IPS-20b (cell line): ENCODE data around the gene URI1.
"Not testable (repeated sequence)": the region's sequence is repeated elsewhere in the genome, so short reads cannot be mapped to it uniquely, and the experiment has no call there.

Experiments used
- H3K27ac ChIP-seq: one replicate; pipeline ENCODE4 v1.5.1; 2013; ENCODE audit warnings: low read length
- H3K27me3 ChIP-seq: 2 replicates; pipeline ENCODE4 v1.6.1; 2013; ENCODE audit warnings: mild to moderate bottlenecking, low read length, inconsistent platforms; ENCODE audit not compliant: insufficient read depth
- H3K36me3 ChIP-seq: 2 replicates; pipeline ENCODE4 v1.6.1; 2013; ENCODE audit warnings: low read depth, mild to moderate bottlenecking, inconsistent platforms, low read length, moderate library complexity; ENCODE audit not compliant: insufficient read depth
- H3K4me1 ChIP-seq: 2 replicates; pipeline ENCODE4 v1.6.1; 2013; ENCODE audit warnings: mild to moderate bottlenecking, control low read depth, inconsistent platforms, low read length, moderate library complexity; ENCODE audit not compliant: insufficient read depth
- H3K4me3 ChIP-seq: 2 replicates; pipeline ENCODE4 v1.5.1; 2013; ENCODE audit warnings: mild to moderate bottlenecking, low read length, inconsistent platforms
- H3K9ac ChIP-seq: 2 replicates; pipeline ENCODE4 v1.6.1; 2013; ENCODE audit warnings: low read depth, mild to moderate bottlenecking, inconsistent platforms, low read length, moderate library complexity
- H3K9me3 ChIP-seq: 2 replicates; pipeline ENCODE4 v1.6.1; 2013; ENCODE audit warnings: mild to moderate bottlenecking, low read depth, low read length, inconsistent platforms; ENCODE audit not compliant: insufficient read depth

The URI1 gene, protein sequence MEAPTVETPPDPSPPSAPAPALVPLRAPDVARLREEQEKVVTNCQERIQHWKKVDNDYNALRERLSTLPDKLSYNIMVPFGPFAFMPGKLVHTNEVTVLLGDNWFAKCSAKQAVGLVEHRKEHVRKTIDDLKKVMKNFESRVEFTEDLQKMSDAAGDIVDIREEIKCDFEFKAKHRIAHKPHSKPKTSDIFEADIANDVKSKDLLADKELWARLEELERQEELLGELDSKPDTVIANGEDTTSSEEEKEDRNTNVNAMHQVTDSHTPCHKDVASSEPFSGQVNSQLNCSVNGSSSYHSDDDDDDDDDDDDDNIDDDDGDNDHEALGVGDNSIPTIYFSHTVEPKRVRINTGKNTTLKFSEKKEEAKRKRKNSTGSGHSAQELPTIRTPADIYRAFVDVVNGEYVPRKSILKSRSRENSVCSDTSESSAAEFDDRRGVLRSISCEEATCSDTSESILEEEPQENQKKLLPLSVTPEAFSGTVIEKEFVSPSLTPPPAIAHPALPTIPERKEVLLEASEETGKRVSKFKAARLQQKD

DNA sequence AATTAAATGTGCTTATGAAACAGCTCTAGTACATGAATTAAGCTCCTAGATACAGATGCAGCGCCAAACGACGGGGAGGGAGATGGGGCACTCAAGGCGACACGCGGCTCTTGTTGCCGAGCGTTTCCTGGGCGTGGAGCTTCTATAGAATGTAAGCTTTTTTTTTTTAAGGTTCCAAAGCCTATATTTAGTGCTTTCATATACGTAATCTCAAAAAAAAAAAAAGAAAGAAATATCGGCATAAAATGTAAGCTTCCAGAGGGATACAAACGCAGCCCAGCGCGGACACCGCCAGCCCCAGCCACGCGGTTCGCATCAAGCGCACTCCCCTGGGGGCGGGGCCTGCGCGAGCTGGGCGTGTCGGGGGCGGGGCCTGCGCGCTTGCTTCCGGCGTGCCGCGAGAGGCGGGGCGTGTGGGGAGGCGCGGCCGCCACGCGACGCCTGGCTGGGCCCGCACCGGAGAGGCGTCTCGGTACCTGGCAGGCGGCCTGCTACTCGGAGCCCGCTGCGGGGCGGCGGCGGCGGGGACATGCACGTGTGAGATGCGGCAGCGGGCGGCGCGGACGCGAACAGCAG, at the start of gene URI1:
TSS of gene URI1 (plus strand) at position 412 of the 576 bp plus-strand sequence. CDS start 309 bp downstream, outside the sequence.
- H3K9ac ChIP-seq: peak within 1 kb of the TSS; percentile 91
- H3K9me3 ChIP-seq: no peaks in the 10 kb centered on the region
- no peak within 1 kb of the TSS for H3K27ac ChIP-seq
- H3K4me1 ChIP-seq: peaks cover 11% of the 10 kb centered on the region; the same call in 1 of the 2 replicates
- peaks cover 13% of the 10 kb centered on the region for H3K27me3 ChIP-seq
- H3K4me3 ChIP-seq: peak within 1 kb of the TSS; percentile 96
- no peaks in the 10 kb centered on the region for H3K36me3 ChIP-seq

DNA sequence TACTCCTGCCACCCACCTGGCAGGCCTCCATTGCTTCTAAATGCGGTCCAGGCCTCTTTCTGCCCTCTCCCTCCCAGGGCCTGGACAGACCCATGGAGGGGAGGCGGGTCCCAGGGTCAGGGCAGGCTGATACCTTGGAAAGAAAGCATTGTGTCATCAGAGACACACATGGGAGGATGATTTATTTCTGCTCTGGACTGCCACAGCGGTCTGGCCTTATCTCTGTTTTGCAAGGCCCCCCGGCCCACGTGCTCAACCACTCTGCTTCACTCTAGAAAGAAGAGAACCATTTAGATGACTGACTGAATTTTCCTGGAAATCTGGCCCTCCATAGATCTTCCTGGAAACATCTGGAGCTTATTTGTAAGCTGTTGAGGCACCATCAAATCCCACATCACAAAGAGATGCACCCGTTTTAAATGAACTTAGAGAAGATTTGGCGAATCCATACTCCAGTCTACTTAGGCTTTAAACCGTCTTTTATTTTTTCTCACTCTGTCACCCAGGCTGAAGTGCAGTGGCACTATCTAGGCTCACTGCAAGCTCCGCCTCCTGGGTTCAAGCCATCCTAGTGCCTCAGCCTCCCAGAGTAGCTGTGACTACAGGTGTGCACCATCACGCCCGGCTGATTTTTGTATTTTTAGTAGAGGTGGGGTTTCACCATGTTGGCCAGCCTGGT, 48.3 kb upstream of the URI1 start:
- no peaks in the 10 kb centered on the region for H3K9me3 ChIP-seq
- no peaks in the 10 kb centered on the region for H3K36me3 ChIP-seq
- H3K27me3 ChIP-seq: no peaks in the 10 kb centered on the region
- no peak overlapping the region for H3K4me3 ChIP-seq
- H3K4me1 ChIP-seq: no peaks in the 10 kb centered on the region
- H3K9ac ChIP-seq: no peak overlapping the region
- no peak overlapping the region for H3K27ac ChIP-seq

DNA sequence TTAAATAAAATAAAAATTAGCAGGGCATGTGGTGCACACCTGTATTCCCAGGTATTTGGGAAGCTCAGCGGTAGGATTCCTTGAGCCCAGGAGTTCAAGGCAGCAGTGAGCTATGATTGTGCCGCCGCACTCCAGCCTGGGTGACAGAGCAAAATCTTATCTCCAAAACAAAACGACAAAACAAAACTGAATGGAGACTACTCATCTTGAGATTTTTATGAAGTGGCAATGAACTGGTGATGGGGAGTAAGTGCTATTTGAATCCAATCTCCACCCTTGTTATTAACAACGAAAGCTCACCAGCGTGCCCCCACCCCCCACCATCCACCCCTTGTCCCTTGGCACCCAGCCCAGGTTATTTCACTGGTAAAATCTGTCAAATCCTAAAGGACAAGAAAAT, 45.2 kb upstream of the URI1 start:
- Histone ChIP-seq H3K9ac (no peak overlapping the region), H3K27ac (no peak overlapping the region), H3K36me3 (no peaks in the 10 kb centered on the region), H3K27me3 (no peaks in the 10 kb centered on the region), H3K4me3 (no peak overlapping the region), H3K4me1 (no peaks in the 10 kb centered on the region), H3K9me3 (no peaks in the 10 kb centered on the region)

DNA sequence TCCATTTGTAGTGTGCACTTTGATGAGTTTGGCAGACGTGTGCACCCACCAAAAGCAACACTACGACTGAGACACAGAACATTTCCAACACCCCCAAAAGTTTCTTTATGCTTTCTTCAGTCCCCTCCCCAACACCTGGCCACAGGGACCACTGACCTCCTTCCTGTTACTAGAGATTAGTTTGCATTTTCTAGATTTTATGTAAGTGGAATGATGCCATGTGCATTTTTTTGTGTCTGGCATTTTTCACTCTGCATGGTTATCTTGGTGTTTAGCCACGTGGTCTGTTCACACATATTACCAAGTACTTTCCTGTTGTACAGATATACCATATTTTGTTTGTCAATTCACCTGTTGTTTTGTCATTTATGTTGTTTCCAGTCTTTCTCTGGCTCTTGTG, 44.6 kb upstream of the URI1 start:
- Histone ChIP-seq H3K9me3 (no peaks in the 10 kb centered on the region), H3K9ac (no peak overlapping the region), H3K36me3 (no peaks in the 10 kb centered on the region), H3K4me3 (no peak overlapping the region), H3K27ac (no peak overlapping the region), H3K27me3 (no peaks in the 10 kb centered on the region), H3K4me1 (no peaks in the 10 kb centered on the region)

DNA sequence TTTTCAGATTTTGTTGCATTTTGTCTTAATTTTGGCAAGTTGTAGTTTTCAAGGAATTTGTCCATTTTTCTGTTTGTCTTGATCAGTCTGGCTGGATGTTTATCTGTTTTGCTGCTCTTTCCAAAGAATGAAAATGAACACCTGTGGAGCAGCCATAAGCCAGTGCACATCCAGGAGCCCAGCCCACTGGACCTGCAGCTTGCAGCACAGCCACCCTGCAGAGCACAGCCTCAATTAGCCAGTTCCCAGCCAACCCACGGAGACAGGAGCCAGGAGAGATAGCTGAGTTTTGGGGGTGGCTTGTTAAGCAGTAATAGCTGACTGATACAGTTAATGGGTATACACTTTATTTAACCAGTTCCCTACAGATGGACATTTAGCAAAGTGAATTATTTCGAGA, 38.0 kb upstream of the URI1 start:
- Histone ChIP-seq H3K27ac (no peak overlapping the region), H3K4me3 (no peak overlapping the region), H3K9ac (no peak overlapping the region), H3K4me1 (no peaks in the 10 kb centered on the region), H3K9me3 (no peaks in the 10 kb centered on the region; the same call in 1 of the 2 replicates), H3K27me3 (no peaks in the 10 kb centered on the region), H3K36me3 (no peaks in the 10 kb centered on the region)

DNA sequence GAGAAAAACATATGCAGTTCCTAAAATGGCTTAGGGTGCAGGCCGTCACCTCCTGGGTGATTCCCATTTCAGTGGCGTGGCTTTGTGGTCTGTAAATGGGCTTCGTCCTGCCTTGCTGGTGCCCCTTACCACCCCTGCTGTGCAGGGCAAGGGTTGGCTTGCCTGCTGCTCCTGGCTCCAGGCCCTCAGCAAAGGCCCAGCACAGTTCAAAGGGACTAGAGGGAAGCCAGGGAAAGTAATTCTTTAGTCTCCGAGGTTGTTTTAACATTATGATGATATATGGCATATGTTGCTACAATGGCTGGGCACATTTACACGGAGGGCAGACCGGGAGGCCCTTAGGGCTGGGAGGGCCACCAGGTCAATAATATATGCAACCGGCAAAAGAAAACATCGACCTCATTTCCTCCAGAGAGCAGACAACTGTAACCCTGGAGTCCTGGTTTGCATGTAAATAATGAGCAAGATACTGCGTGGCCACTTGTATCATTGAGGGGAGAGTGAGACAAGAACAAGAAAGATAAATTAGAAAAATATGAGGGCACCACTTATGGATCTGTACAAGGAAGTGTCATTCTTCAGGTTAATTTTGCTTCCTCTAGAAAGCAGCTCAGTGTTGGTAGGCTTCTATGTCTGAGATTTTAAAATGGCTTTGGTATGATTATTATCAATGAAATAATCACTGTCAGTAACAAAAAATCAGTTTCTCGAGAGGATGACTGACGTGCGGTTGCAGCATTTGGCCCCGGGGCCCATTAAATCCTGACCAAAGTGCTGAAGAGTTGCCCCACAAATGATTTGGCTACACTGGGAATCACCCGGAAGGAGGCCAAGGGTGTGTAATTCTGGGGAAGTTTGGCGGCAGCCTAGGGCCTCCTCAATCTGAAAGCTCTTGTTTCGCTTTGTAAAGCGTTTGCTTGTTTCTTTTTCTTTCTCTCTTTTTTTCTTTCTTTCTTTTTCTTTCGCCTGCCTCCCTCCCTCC, 32.8 kb upstream of the URI1 start:
- Histone ChIP-seq H3K9ac (no peak overlapping the region), H3K36me3 (no peaks in the 10 kb centered on the region)

DNA sequence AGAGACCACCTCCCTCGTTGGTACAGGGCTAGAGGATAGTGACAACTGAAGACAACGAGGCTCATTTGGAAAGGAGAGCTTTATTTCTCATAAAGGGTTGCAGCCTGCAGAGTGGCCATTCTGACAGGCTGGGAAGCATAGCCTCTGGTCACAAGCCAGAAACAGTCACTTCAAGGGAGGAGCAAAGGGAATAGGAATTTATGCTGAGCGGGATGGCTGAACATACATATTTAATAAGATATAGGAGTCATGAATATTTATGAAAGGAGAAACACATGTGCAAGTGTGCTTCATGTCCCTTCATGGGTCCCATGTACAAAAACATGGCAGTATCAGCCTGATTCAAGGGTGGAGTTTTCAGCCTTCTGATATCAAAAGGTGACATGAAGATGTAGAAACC, 27.1 kb upstream of the URI1 start:
- no peak overlapping the region for H3K4me3 ChIP-seq
- H3K27ac ChIP-seq: no peak overlapping the region
- H3K4me1 ChIP-seq: no peaks in the 10 kb centered on the region
- H3K9ac ChIP-seq: no peak overlapping the region
- no peaks in the 10 kb centered on the region for H3K9me3 ChIP-seq
- no peaks in the 10 kb centered on the region for H3K36me3 ChIP-seq
- H3K27me3 ChIP-seq: no peaks in the 10 kb centered on the region

More for the DNA sequence above, 32.8 kb upstream of the URI1 start:
- no peak overlapping the region for H3K4me3 ChIP-seq
- H3K27ac ChIP-seq: no peak overlapping the region
- no peaks in the 10 kb centered on the region for H3K27me3 ChIP-seq
- no peaks in the 10 kb centered on the region for H3K4me1 ChIP-seq
- H3K9me3 ChIP-seq: no peaks in the 10 kb centered on the region; the same call in 1 of the 2 replicates

DNA sequence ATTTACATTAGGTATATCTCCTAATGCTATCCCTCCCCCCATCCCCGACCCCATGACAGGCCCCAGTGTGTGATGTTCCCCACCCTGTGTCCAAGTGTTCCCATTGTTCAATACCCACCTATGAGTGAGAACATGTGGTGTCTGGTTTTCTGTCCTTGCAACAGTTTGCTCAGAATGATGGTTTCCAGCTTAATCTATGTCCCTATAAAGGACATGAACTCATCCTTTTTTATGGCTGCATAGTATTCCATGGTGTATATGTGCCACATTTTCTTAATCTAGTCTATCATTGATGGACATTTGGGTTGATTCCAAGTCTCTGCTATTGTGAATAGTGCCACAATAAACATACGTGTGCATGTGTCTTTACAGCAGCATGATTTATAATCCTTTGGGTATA, 26.2 kb upstream of the URI1 start:
- H3K9me3 ChIP-seq, H3K4me1 ChIP-seq, H3K4me3 ChIP-seq, H3K9ac ChIP-seq, H3K36me3 ChIP-seq, H3K27ac ChIP-seq, H3K27me3 ChIP-seq: not testable (repeated sequence)

DNA sequence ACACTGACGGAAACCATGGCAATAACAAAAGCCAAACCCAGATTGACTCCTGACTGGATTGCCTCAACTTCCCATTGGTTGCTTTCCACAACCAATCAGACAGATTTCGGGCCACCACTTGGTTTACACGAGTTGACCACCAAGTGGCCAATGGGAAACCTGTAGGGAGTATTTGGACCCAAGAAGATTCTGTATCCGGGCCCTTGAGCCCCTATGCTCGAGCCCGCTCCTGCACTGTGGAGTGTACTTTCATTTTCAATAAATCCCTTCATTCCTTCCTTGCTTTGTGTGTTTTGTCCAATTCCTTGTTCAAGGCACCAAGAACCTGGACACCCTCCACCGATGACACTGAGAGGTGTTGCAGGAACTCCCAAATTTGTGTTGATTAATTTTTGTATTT, 24.1 kb upstream of the URI1 start:
- Histone ChIP-seq H3K27me3 (no peaks in the 10 kb centered on the region), H3K27ac (no peak overlapping the region), H3K4me1 (no peaks in the 10 kb centered on the region), H3K9ac (no peak overlapping the region), H3K4me3 (no peak overlapping the region), H3K36me3 (no peaks in the 10 kb centered on the region), H3K9me3 (no peaks in the 10 kb centered on the region)

DNA sequence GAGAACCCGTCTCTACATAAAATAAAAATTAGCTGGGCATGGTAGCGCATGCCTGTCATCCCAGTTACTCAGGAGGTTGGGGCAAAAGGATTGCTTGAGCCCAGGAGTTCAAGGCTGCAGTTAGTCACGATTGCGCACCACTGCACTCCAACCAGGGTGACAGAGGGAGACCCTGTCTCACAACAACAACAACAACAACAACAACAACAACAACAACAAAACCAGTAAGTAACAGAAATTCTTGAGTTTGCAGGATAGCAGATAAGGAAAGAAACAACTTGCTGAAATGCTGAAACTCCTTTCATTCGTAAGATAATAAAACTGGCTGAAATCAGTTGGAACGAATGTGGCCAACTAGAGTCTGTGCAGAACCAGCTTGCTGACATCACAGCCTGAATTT, 23.1 kb upstream of the URI1 start:
- H3K36me3 ChIP-seq: no peaks in the 10 kb centered on the region
- H3K4me3 ChIP-seq: no peak overlapping the region
- H3K27ac ChIP-seq: no peak overlapping the region
- H3K9me3 ChIP-seq: no peaks in the 10 kb centered on the region
- no peaks in the 10 kb centered on the region for H3K27me3 ChIP-seq
- no peak overlapping the region for H3K9ac ChIP-seq
- no peaks in the 10 kb centered on the region for H3K4me1 ChIP-seq

DNA sequence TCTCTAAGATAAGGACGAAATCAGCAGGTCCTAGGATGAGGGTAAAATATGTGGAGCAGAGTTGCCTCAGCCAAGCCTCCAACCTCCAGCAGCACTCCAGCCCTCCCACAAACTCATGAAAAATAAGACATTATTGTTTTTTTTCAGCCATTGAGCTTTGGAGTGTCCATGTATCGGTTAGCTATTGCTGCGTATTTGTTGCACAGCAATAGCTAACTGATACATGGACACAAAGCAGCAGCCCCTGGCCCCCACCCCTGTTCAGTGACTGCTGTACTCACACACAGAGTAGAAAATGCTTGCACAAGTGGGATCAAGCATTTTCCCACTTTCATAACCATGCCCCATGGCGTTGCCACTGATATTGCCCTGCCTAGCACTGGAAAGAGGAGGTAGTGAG, 19.1 kb upstream of the URI1 start:
- no peaks in the 10 kb centered on the region for H3K9me3 ChIP-seq
- H3K4me3 ChIP-seq: no peak overlapping the region
- H3K4me1 ChIP-seq: no peaks in the 10 kb centered on the region
- no peaks in the 10 kb centered on the region for H3K36me3 ChIP-seq
- no peak overlapping the region for H3K27ac ChIP-seq
- H3K27me3 ChIP-seq: no peaks in the 10 kb centered on the region
- H3K9ac ChIP-seq: no peak overlapping the region
